Measurements from ENCODE around the gene GLRX. TPM values are rescaled to one million over a fixed set of nuclear protein-coding genes. Genes with fewer than 3 reads are reported as not detected.

Gene GLRX
- total and polyA plus RNA-seq, 2 of the 4 experiments (the other 2 are of a cell fraction): 142 to 193 TPM

GRCh38 chr5:95782181-95782580, 40.3 kb downstream of the GLRX start:
- dilution Hi-C loops (cut with HindIII; ENCODE audit: low sequenced_read_pairs, unreplicated experiment) (no loop called here), intact Hi-C loops (cut with micrococcal nuclease) (loop anchor here (5.0 kb wide), 1 partner anchor 560 kb away; no protein-coding TSS in a partner anchor), in situ Hi-C loops (cut with MboI; ENCODE audit: low sequenced_read_pairs) (no loop called here)
- Histone ChIP-seq H3K23ac (ENCODE audit: low read depth, low read length) (no peak overlapping the region), H4K91ac (ENCODE audit: insufficient read depth, low read depth, low read length) (no peak overlapping the region), H3K4me3 (ENCODE audit: insufficient read depth, low read depth, low read length) (no peak overlapping the region), H2AK5ac (ENCODE audit: low read depth, low read length) (no peak overlapping the region), H4K5ac (ENCODE audit: low read depth, low read length) (no peak overlapping the region), H2AK9ac (replicated peaks; ENCODE audit: low read depth, low read length, poor library complexity) (no peak overlapping the region), H4K20me1 (ENCODE audit: insufficient read depth, low read length) (no peaks in the 10 kb centered on the region), H3K79me1 (ENCODE audit: low read depth in 1 of 2, low read length in 2 of 2) (peaks cover 13 to 53% of the 10 kb centered on the region in 2 experiments; a peak in 3 of 4 replicates), H3K4ac (ENCODE audit: low read depth, low read length) (no peak overlapping the region), H3K18ac (ENCODE audit: low read depth, low read length) (no peak overlapping the region), H4K8ac (ENCODE audit: low read depth in 2 of 2, low read length in 2 of 2) (no peak overlapping the region; a peak in 1 of 4 replicates), H3K36me3 (ENCODE audit: control insufficient read depth, insufficient read depth, low read length) (peaks cover 33% of the 10 kb centered on the region), H2BK15ac (ENCODE audit: low read depth, low read length) (no peak overlapping the region), H3K27ac (ENCODE audit: insufficient read depth, low read length) (no peak overlapping the region), H3K14ac (replicated peaks; ENCODE audit: low read depth, low read length) (no peak overlapping the region), H3K56ac (ENCODE audit: extremely low read depth, insufficient read depth, low read length) (no peak overlapping the region), H2BK20ac (ENCODE audit: low read depth, low read length) (no peak overlapping the region), H3K9ac (ENCODE audit: low read depth, low read length) (no peak overlapping the region), H3K4me2 (ENCODE audit: low read depth, low read length) (no peak overlapping the region), H3K9me1 (ENCODE audit: insufficient read depth, low read length) (peaks cover 16% of the 10 kb centered on the region), H3K9me3 (ENCODE audit: control insufficient read depth, insufficient read depth, low read length) (no peaks in the 10 kb centered on the region), H2AFZ (replicated peaks; ENCODE audit: low read length, poor library complexity) (no peak overlapping the region), H2BK120ac (ENCODE audit: low read depth, low read length) (0 out of 2 replicates have a peak overlapping the region, but pooled peaks have one; percentile 5), H2BK5ac (ENCODE audit: low read depth, low read length, poor library complexity, severe bottlenecking) (no peak overlapping the region), H3K4me1 (ENCODE audit: control insufficient read depth, insufficient read depth, low read length) (peaks cover 20% of the 10 kb centered on the region), H3K27me3 (ENCODE audit: control insufficient read depth, insufficient read depth, low read length) (no peaks in the 10 kb centered on the region)
- TF ChIP-seq RAD21 (IDR thresholded peaks at IDR 0.05; ENCODE audit: low read length) (no peak), RFX5 (IDR thresholded peaks at IDR 0.05; ENCODE audit: low read depth, low read length) (no peak), CHD1 (IDR thresholded peaks at IDR 0.05; ENCODE audit: low read depth, low read length) (no peak), NFE2L2 (IDR thresholded peaks at IDR 0.05; ENCODE audit: low read depth, low read length) (no peak), CEBPB (IDR thresholded peaks at IDR 0.05; ENCODE audit: low read depth, low read length) (no peak), BHLHE40 (IDR thresholded peaks at IDR 0.05; ENCODE audit: low read depth, low read length) (no peak), MAZ (IDR thresholded peaks at IDR 0.05; ENCODE audit: borderline replicate concordance, low read depth, low read length) (no peak), CTCF (conservative IDR thresholded peaks at IDR 0.05; ENCODE audit: low read depth, low read length) (no peak), USF2 (IDR thresholded peaks at IDR 0.05; ENCODE audit: low read depth, low read length) (no peak), FOS (IDR thresholded peaks at IDR 0.05; ENCODE audit: low read depth, low read length) (no peak), ELK1 (IDR thresholded peaks at IDR 0.05; ENCODE audit: borderline replicate concordance, low read depth, low read length) (no peak)
- ChIA-PET CTCF (interaction anchor here (0.8 to 2.1 kb wide), 8 partner anchors 11 to 118 kb away, joined by 3 to 15 read pairs (median 4); no protein-coding TSS in a partner anchor), POLR2A (ENCODE audit: unreplicated experiment) (interaction anchor here (0.6 kb wide), 1 partner anchor 68 kb away, joined by 3 read pairs; no protein-coding TSS in a partner anchor)
- DNase-seq: no peak
- no TSS peak for BruUV-seq (replicated peaks)
- no CpG with 5 or more reads among the region's 4 CpGs for WGBS, 2 experiments (ENCODE audit: extremely low coverage in 2 of 2, insufficient read length in 1 of 2)
- no peak for ATAC-seq (ENCODE audit: low read depth)
